SK-N-DZ (cell line): ENCODE data around the gene ABHD14A.

Experiments used
- DNase-seq: peaks from one replicate; pipeline ENCODE4 v3.0.0-alpha.2; 2015; ENCODE audit warnings: low spot score

Gene ABHD14A

DNA sequence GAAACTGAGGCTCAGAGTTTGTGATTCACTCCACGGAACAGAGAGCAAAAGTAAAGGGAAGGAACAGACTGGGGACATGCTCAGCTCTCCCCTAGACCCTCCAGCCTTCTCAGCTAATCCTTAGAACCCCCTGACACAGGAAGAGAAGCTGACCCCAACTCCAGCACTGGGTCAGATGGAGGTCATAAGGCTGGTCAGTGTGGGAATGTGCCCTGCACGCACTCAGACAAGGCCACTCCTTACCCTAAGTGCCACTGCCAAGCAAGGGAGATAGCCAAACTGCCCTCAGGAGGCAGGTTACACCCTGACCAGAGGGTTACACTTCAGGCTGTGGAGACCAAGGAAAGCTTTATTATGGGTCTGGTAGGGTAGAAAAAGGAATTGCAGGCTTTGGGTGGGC, 19.7 kb downstream of the ABHD14A start:
- DNase-seq, result no peak

- DNase-seq, result peak; percentile 92
Observed at GRCh38 chr3:51995346-51996163, 20.7 kb downstream of the ABHD14A start, which contains the start of gene RPL29. RPL29 (minus strand) TSS chr3:51995895; CDS start chr3:51995461, 434 bp downstream.

GRCh38 chr3:51997172-51997571, 22.3 kb downstream of the ABHD14A start:
- DNase-seq, result no peak

GRCh38 chr3:51997935-51998596, 23.2 kb downstream of the ABHD14A start:
- DNase-seq, result no peak

DNA sequence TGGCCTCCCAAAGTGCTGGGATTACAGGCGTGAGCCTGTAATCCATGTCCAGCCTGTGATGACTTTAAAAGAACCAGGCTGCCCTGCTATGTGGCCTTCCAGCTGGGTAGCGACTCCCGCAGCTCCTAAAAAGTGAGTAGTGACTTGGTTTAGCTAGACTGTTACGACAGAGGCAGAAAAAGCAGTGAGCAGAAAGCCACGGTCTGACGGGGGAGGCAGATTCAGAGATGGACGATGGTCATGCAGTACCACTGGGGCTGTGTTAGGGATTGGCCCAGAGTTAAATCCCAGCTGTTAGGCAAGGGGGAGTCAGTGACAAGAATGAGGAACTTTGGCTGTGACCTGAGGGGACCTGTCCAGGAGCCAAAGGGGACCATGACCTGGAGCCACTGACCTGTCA, 23.9 kb downstream of the ABHD14A start:
- DNase-seq, result no peak

DNA sequence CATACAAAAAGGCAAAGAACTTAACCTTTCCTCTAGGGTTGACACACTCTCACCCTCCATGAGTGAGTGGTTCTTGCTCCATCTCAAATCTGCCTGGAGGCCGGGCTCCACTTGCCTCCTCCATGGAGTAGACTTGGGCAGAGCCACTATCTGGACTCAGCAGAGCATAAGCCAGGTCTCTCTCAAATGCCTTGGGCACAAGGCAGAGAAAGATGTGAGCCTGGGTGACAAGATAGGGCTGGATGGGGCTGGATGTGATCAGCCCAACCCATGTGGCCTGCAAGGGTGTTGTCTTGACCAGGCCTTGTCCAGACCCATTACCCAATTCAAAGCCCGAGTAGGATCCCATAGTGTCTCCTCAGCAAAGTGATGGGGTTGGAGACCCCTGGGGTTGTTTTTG, 25.0 kb downstream of the ABHD14A start:
- no peak for DNase-seq

DNA sequence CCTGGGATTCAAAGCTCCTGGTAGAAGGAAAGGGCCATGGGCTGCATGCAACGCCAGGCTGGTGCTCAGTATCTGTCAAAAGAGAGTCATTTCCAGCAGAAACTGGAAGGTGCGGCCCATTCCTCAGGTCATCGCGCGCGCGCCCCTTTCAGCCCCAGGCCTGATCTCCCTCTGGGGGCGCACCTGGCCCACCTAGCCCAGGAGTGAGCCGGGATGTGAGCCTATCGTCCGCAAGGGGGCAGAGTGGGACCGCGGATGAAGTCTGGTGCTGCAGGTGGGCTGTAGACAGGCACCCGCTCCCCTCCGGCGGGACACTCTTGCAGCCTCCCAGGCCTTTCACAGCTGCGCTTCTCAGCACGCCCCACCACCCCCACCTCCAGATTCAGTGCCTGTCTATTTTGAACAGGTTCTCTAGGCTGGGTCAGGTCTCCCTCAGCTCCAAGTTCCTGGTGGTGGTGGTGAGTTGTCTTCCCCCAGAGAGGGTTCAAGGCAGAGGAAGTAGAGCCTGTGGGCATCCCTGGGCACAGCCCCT, 26.6 kb downstream of the ABHD14A start:
- DNase-seq, result peak; percentile 81

- no peak for DNase-seq
Observed at GRCh38 chr3:52002748-52003147, 27.9 kb downstream of the ABHD14A start.

- DNase-seq, result peak; percentile 81
Observed at GRCh38 chr3:52004163-52004787, 29.4 kb downstream of the ABHD14A start.

- no peak for DNase-seq
Observed at GRCh38 chr3:52004906-52005395, 30.1 kb downstream of the ABHD14A start.

DNA sequence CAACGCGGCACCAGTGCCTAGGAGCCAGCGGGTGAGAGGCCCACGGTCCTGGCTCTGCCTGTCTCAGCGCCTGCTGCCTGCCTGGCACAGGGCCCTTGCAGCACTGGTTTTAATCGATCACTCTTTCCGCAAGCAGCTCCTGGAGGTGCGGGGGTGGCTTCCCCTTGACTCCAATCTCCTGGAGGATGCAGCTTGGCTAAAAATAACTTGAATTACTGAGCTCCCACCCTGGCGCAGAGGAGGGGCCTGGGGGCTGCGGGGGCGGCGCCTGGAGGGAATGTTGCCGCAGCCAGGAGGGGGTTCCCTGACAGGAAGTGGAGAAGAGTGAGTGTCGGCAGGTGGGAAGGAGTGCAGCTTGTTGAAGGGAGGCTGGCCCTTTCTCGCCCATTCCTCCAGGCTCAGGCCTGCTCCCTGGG, 30.7 kb downstream of the ABHD14A start:
- DNase-seq, result peak; percentile 68

DNA sequence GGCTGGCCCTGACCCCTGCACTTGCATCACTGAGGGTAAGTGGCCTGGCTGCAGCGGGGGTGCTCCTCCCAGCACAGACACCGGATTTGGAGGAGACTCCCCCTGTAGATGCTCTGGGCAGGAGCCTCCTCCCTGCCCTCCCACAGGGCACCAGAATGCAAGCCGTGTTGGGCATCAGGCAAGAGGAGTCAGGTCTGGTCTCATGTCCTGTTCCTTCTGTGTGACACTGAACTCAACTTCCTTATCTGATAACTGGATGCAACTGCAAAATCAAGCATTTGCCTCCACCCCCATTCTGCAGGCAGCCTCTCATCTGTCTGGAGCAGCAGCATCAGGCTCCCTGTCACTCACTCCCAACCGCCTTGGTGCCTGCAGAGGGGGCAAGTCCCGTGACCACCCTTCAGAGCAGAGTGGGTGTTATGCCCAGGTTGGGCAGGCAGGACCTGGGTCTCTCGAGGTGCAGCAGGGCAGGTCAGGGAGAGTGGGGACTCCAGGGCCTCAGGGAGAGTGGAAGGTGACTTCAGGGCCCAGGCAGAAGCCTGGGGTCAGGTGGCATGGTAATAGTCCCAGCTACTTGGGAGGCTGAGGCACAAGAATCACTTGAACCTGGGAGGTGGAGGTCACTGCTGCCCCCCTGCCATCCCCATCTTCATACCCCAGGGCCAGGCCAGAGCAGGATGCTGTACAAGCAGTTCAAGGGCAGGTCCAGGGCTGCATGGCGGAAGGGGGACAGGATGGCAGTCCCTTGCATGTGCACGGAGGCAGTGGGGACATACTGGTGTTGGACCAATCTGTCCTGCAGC, 31.4 kb downstream of the ABHD14A start:
- DNase-seq, result peak; percentile 60

DNA sequence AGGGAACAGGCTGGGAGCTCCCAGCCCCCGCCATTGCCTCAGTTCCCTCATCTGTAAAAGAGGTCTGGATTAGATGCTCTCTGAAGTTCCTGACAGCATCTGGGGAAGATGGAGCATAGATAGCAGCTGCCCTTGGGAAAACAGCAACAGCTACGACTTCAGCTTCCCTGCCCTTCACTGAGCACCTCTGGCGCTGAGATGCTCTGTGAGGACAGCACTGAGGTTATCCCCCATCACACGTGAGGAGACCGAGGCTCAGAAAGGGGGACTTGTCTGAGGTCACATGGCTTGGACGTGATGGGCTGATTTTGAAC, 31.9 kb downstream of the ABHD14A start:
- DNase-seq, result peak; percentile 43

GRCh38 chr3:52007291-52007690, 32.4 kb downstream of the ABHD14A start:
- DNase-seq, result no peak

GRCh38 chr3:52010431-52010830, 35.6 kb downstream of the ABHD14A start:
- no peak for DNase-seq

GRCh38 chr3:52012699-52013098, 37.8 kb downstream of the ABHD14A start:
- DNase-seq, result no peak

DNA sequence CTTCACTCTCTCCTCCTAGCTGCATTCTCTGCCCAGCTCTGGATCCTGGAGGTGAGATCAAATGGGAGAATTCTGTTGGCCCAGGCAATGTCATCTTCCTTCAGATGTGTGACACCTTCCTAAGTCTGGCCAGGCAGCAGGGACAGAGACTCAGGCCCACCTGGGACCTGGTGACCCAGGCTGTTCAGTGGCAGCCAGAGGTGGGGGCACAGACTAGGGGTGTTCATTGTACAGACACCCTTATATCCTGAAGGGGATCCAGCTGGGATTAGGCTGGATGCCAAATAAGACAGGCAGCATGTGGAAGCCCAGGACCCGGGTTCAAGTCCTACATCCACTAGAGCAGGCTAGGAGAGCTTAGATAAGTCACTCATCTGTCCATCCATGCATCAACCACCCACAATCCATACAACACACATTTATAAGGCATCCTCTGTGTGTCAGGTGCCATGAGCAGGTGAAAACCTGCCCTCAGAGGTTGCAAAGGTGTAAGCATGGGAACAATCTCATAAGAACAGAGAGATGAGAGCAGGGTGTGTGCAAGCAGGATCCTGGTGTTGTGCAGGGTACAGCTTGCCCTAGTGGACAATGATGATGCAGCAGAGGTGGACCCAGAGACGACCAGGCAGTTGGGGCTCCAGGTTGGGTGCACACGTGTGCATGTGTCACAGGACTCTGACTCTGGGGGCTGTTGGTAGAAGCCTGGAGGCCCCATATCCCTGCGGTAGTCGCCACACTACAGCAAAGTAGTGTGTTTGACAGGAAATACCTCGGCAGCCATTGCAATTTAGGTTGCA, 39.1 kb downstream of the ABHD14A start:
- no peak for DNase-seq

GRCh38 chr3:52014613-52015012, 39.7 kb downstream of the ABHD14A start:
- DNase-seq, result peak; percentile 66

DNA sequence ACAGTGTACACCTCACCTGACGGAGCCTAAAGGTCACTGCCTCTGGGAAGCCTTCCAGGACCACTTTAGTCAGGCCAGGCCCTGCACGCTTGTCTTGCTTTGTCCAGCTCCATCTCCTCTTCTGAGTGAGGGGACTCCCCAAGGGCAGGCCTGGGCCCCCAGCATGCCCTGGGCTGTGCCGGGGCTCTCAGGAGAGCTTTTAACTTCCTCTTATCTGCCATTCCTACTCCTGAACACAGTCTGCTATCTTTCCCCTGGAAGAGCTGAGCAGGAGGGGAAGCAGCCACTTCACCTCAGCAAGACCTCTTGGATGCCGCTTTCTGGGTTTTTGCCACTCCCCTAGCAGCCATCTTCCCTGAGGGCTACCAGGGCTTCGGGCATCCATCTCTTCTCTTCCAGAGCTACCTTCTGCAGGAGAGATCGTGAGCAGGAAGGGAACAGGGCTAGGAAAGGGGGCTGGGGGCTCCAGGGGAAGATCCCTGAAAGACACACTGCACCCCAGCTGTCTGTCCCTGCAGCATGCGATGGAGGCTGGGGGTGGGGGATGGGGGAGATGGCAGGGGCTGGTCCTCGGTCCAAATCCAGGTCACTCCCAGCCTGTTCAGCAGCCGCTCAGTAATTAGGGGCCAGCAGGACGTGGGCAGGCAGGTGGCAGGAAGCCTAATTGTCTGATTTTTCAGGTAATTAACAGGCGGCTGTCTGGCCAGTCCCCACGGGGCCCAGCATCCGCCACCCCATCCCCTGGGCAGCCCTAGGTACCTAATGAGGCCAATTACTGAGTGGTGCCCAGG, 40.8 kb downstream of the ABHD14A start:
- DNase-seq, result no peak

DNA sequence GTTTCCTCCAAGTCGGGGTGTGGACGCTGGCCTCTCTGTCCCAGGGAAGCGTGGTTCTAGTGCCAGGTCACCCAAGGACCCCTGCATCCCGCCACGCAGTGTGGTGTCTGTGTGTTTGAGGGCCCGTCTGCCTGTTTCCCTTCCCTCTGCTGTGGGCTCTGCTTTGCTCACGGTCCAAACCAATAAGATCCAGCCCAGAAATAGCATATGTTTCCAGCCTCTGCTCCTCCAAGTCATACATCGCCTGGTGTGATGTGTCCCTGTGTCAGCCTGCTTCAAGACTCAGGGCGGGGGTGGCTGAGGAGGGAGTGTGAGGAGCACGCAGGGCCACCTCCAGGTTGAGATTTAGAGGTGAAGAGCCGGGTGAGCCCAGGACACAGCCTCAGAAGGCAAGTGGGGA, 42.7 kb downstream of the ABHD14A start:
- no peak for DNase-seq
